Activated CD4-positive, CD25-positive, alpha-beta regulatory T cell treated with anti-CD3 and anti-CD28 coated beads, Interleukin-2, amount 50 U/mL, for 16 hours (primary cell): ENCODE measurements around the gene DEDD.

Experiments
- DNase-seq: peaks from one replicate; pipeline ENCODE4 v3.0.0-alpha.2; 2020; ENCODE audit warnings: low read depth, low spot score

Gene DEDD

DNA sequence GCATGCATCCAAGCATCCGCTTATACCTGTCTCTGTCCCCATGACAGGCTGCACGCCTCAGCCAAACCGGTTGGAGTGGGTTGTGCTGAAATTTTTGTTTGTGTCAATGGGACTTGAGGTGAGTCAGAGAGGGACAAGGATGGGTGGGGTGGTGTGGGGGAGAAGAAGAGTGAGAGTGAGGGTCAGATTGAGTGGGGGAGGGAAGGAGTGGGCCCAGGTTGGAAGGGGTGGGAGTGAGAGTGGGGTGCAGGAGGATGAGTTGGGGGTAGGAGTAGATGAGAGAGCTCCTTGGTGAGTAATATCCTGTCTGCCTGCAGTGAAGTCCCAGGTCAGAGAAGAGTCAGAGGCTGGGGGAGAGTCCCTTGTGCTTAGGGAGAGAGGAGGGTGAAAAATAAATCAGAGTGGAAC is 39.8 kb downstream of the DEDD start:
- no peak for DNase-seq

DNA sequence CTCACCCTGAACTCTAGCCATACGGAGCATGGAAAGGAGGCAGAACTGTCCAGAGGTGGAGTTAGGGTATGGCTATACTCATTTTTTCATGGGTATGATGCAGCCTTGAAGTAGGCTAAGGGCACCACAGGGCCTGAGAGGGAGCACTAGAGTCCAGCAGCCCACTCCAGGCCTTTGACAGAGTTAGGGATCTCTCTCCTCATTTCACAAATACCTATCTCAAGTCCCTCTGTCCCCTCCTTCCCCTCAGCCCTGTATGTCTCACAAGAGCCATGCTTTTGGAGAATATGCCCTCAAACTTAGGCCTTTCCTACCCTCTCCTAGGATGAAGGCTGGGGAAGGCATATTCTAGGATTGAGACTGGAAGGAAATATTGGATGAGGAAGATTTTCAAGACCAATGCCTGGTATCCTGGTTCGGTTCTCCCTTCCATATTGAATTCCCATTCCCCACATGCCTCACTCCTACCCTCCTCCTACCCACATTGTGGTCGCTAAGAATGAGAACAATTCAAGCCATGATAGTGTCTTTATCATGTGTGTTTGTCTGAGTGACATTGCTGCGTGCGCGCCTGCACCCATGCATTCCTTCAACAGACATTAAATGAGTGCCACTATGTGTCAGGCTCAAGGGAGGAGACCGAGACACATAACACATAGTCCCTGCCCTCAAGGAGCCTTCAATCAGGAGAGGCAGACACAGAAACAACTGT is 40.5 kb downstream of the DEDD start:
- DNase-seq: no peak

DNA sequence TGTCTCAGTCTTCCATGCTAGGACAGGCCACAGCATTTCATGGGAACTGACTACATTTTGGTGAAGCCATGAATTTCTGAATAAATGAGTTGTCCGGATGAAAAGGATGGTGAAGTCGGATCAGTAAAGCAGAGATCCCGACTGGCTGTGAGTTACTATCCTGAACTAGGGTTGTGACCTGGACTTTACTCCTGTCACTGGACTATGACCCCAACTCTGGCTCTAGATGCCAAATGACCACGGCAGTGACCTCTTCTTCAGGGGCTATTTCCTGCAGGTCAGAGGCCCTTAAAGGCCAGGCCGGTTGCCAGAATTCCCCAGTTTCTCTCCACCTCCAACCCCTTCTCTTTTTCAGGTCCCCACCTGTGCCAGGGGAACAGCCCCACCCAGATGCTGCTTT is 41.4 kb downstream of the DEDD start:
- no peak for DNase-seq

DNA sequence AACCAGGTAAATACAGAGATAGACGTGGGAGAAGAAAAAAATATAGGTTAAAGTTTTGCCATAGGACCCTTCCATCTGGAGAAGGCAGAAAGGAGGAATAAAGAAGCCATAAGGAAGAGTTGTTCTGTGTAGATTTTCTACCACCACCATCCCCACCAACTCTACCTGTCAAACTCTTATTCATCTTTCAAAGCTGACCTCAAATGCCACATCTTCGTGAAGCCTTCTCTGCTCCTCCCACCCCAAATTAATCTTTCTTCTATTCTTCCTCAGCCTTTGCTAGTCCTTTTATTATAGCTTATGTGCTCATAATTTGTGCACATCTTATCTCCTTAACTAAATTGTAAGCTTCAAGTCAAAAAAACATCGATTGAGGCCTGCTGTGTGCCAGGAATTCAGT is 41.9 kb downstream of the DEDD start:
- no peak for DNase-seq

DNA sequence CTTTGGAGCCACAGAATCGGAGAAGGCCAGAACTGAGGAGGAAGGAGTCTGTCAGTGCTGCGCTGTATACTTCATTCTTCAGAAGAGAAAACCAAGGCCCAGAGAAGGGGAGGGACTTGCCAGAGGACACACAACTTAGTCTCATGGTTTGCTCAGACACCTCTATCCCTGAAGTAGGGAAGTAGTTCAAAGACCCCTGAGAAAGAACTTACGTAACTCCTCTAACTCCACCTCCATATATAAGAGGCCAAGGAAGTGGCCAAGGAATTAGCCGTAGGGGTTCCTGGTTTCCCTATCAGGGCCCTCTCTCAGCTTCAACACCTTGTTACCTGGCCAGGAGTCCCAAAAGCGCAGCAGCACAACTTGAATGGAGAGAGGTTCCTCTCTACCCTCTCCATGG is 42.5 kb downstream of the DEDD start:
- DNase-seq: no peak

DNA sequence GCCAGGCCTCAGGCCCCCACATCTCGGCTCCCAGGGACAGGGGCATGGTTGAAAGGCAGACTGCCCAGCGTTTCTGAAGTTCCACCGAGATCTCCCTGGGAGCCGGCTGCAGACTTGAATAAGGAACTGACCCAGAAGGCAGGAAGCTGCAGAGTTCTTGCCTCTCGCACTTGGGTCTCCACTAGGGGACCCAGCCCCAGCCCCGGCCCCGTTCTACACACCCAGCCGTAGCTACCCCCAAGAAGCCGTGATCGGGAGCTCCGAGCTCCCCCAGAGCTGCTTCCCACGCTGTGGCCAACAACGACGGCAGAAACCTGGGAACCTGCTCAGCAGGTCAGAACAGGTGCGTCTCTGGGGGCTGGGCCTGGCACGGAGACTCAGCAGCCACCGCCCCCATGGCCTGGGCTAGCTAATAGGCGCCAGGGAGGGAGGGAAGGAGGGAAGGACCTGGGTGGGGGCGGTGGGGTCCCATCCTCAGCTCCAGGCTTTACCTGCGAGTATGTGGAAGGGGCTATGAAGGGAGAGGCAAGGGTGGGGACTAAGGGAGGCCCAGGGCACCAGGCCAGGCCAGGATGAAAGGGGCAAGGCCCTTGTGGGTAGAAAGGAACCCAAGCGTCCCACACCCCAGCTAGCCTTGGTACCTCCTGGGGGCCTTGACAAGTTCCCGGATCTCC is 43.1 kb downstream of the DEDD start, which contains the start of gene NECTIN4:
TSS of gene NECTIN4 (minus strand) at position 308 of the 674 bp plus-strand sequence. CDS start at position 46, 262 bp downstream.
- DNase-seq: no peak

DNA sequence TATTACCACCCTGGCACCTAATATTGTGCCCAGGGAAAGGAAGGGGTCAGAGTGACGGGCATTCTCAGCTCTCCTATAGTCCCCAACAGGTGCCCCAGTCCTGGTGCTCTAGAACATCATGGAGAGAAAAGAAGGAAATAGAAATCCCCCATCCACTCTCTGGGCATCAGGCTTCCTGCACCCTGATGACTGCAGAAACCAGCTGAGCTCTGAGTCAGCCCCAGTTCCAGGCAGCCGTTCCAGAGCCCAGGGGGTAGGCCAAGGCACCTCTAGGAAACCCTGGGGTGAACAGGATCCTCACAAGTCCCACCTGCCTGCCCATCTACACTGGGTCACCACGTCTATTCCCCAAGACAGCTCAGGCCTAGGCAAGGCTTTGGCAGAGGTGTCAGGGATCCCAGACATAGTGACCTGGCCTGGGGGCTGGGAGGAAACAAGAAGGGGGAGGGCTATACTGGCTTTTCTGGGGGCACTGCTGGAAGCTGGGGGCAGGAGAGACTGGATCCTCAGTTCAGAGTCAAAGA is 43.8 kb downstream of the DEDD start:
- no peak for DNase-seq

DNA sequence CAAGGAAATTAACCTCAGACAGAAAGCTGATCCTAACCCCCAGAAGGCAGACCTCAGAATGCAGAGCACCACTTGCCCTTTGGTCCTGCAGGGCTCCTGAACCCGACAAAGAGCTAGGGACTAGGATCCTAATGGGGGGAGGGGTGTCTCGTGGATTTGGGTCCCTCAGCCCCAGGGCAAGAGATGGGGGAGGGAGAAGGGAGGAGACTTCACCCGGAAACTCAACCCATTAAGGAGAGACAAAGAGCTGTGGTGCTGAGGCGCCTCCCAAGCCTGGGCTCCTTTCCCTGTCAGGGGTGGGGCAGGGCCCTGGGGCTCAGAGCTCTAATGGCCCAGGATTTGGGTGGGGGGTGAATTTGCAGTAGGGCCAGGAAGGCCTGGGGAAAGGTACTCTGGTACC is 46.0 kb downstream of the DEDD start:
- DNase-seq: no peak

DNA sequence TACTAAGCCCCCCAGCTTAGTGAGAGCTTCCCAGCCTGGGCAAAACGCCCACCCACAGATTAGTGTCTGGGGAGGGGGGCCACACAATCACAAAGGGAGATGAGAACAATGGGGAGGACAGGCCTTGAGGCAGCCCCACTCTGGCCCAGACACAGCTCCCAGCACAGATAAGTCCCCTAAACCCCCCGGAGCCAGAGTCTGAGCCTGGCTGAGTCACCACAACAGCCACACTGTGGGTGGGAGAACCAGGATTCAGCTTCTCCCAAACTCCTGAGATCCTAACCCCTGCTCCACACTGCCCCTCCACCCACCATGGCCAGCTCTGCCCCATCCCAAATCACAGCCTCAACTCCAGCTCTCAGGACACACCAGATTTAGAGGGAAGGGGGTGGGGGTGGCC is 47.3 kb downstream of the DEDD start:
- DNase-seq: no peak

DNA sequence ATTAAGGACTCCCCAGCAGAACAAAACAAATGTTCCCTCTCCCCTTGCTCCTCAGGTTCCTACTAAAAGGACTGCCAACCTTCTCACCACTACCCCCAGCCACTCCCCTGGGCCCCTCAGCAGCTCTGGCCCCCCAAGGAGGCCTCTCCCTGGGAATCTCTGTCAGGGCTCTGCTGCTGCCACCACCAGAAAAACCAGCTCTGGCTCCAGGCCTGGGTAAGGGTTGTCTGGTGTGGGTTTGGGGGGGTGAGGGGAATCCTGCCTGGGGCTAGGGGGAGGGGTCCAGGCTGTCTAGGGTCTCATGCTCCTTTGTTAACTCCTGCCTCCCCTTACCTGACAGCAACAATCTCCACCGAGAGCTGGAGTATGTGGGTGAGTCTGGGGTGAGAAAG is 47.9 kb downstream of the DEDD start:
- DNase-seq: no peak

DNA sequence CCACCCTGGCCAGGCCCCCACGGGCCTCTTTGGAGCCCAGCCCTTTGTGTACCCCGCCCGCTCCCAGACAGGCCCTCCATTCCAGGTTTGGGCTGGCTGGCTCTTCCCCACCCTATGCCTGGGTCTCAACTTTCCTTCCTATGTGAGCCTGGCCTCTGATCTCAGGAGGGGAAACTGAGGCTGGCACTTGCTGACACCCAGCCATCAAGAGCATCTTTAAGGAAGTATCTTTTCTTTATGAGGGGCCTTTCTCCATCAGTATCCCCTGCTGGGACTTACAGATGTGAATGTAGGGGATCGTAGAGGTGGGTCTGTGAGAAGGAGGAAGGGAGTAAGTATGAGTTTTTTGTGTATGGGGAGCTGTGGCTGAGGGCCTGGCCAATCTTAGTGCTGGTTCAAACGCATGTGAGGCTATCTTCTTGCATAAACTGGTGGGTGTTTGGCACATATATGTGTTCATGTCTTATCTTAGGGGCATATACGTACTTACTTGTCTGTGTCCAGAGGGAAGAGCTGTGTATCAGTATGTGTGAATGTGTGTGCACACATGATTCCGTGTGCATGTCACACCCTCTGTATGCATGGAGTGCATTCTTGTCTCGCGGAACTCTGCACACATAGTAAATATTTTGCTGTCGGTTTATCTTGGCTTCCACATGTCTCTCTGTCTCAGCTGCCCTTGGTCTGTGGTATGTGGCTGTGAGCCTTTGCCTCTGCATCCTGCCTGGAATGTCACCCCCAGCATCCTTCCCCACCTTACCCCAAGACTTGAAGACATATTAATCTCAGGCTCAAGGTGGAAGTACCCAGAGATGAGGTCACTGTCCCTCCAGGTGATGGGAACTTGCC is 48.5 kb downstream of the DEDD start:
- DNase-seq: no peak

DNA sequence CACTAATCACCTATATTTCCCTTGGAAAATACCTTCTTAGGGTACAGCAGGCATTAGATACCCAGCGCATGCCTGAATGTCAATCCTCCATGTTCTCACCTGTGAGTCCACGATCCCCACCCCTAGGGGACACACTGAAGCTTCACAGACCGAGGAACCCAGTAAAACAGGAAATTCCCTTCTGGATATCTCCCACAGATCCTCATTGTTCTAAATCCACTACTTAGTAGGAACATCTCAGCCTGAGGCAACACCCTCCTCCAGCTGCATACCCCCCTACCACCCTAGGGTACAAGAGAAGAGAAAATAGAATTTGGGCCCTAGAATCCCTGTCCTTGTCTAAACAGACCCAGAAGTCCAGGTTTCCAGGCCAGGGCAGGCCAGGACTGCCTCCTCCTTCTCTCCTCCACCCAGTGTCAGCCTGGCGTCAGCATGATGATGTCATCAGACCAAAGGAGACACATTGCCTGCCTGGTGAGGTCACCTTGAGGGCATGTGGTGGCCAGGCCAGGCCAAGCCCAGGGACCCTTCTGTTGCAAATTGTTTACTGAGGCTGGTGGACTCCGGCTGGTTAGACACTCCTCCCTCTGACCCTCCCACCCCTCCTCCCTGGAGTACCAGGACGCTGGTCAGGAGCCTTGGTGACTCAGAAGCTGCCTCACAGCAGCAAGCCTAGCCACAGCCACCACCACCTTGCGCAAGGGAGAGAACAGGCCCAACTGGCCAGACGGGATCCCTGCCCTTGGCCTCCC is 49.3 kb downstream of the DEDD start:
- no peak for DNase-seq

DNA sequence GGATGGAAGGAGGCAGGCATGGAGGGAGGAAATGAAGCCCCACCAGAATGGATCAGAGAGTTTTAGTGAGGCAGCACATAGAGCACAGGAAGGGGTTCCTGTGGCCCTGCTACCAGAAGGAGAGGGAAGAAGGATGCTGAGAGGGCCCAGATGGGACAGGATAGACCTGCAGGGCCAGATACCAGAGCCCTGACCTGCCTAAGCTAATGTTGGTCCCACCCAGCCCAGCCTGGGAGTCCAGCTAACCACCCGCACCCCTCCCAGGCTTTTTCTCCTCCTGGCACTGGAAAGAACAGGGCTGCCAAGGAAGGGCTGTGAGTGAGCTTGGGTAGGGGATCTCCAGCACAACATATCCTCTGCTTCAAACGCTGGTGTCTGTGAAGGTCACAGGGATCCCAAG is 50.0 kb downstream of the DEDD start:
- DNase-seq: no peak

DNA sequence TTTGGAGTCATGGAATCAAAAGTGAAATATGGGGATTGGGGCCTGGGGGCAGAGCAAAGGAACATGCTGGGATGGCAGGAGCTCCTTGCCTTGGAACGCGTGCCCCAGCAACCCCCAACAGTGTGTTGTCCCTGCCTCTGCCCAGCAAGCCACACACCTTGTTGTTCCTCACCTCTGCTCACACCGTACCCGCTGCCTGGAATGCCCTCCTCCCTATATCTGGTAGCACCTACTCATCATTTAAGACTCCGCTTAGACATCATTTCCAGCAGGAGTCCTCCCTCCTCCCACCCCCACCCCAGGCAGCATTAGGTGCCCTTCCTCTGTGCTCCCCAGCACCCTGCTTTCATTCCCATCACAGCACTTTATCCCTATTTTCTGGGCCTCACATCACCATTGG is 50.9 kb downstream of the DEDD start:
- no peak for DNase-seq

DNA sequence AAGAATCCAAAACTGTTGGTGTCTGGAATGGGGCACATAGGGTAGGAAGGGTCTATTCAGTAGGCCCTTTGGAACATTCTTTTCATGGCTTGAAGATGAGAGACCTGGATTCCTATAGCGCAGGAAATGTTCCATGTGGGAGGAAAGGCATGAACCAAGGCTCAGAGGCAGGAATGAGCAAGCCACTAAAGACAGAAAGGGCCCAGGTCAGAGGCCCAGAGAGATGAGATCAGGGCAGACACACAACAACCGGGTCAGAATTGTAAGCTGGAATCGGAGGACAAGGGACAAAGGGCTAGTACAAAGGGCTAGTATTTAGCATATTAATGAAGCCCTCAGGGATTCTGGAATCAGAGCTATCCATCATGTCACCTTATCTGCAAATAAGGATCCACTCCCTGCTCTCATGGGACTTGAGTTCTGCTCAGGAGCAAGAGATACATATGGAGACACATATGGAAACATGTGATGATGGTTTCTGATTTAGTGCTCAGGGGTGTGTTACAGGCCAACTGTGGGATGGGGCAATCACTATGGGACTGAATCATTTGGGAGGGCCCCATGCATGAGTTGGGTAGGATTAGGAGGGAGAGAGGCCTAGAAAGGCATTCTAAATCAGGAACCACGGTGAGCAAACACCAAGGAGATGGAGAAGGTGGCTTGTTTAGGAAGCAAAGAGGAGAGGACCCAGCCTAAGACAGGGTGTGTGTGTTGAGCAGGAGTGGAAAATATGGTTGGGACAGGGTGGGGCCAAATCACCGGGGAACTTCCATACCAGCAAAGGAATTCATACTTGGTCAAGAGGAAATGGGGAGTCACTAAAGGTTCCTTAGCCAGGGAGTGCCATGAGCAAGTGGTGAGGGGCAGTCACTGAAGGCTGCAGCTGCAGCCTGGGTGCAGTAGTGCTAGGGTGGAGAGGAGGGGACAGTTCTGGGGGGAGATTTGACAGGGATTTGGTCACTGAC is 51.7 kb downstream of the DEDD start:
- DNase-seq: no peak

DNA sequence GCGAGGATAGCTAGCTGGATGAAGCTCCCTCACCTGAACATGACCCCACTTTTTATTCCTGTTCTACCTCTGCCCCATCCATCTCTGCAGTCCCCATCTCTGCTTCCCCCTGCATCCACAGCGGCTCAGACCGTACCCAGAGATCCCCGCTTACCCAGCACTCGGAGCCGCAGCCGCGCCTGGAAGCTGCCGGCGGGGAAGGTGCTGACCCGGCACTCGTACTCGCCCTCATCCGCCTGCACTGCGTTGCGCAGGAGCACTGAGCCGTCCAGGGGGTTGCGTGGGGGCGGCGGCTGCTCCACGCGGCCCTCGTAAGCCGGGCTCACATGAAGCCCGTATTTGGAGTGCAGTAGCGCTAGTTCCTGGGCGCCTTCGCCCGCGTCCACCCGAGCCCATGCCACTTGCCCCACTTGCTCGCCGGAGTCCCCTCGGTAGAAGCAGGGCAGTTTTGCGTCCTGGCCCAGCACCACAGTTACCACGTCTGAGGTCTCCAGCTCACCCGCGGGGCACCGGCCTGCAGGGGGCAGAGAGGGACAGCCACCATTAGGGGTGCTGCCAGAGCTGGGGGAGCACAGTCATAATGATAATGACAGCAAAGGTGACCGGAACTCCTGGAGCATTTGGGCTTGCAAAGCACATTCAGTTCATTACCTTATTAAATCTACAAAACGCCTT is 52.9 kb downstream of the DEDD start:
- no peak for DNase-seq

DNA sequence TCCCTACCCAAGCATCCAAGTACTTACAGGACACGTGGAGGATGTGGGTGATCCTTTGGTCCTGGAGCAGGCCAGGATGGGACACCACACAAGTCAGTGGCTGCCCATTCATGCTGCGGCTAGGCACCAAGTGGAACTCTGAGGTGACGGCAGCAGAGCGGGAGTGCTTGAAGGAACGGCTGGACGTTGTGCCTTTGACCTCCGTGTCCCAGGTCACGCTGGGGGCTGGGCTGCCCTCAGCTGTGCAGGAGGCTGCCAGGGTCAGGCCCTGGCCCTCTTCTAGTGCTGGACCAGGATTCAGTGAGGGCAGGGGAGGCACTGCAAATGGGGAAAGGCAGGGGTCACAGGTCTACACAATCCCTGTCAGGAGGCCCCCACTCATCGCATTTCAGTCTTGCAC is 55.0 kb downstream of the DEDD start:
- no peak for DNase-seq

DNA sequence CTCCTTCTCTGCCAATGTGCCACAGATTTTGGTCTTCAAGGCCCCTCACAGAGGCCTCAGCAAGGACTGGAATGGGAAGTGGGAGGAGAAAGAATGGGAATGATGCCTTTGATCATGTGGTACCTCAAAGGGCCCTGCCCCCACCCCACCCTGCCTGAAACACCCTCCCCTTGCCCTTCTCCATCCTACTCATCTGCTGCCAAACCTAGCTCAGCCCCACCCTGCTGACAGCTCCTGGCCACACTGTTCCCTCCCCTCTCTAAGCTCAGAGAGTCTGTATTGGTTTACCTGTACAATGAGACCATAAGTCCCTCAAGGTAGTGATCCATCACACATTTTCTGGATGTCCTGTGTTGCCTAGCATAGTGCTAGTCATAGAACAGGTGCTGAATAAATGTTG is 56.1 kb downstream of the DEDD start:
- no peak for DNase-seq

DNA sequence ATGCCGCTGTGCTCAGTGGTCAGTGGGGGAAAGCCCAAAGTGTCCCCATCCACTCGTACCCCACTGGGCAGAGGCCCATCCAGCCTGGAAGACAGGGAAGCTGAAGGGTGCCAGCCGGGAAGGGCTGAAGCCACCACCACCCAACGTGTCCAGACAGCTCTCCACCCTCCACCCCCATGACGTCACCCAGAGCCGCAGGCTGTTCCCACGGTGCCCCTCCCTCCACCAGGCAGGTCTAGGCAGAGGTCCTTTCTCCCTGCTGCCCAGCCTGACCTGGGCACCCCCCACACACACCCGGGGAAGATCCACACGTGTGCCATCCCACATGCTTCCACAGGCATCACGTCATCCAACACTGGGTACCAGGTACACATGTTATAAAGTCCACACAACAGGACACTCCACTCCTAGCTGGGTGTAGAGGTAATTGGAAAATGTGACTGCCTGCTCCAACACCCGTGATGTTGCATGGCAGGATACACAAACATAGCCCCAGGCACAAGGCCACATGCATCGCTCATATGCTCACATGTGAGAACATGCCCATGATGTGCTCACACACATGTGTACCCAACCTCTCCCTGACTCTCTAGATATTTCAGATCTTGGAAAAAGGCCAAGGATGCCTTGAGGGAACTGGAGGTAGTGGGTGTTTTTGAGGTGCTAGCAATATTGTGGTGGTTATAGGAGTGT is 57.6 kb downstream of the DEDD start:
- DNase-seq: no peak
